GM19372 (cell line): ENCODE measurements around the gene SUN2.

ENCODE experiments used
- ATAC-seq: cut with Tn5 transposase; IDR thresholded peaks from one replicate; pipeline ENCODE4 v1.9.1; 2021; ENCODE audit warnings: mild to moderate bottlenecking, low read depth, moderate library complexity; ENCODE audit not compliant: unreplicated experiment

SUN2 gene

DNA sequence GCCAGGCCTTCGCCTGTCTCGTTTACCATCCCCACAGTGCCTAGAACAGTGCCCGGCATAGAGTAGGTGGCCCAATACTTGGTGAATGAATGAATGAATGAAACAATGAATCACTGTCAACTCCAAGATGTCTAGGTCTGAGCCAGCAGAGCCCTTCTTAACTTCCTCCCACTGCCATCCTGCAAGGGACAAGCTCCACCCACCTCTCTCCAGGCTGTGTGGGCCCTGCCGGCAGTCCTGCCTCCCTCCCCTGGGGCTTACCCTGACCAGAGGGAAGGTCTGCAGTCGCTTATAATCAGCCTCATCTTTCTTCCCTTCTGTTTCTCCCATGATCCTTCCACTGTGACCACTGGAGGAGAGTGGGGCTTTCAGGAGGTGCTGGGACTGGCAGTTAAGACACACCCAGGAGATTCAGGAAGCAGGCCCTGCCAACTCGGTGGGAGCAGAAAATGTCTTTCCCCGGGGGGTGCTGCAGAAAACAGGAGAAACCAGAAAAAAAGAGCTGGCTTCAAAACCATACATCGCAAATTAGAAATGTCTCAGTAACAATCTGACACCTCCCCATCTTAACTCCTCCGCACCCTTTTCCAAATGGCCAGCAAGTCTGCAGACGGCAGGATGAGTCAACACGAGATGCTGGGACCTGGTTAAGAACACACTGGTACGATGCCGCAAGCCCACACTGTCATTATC lies 26.8 kb upstream of the SUN2 start:
- no peak for ATAC-seq

DNA sequence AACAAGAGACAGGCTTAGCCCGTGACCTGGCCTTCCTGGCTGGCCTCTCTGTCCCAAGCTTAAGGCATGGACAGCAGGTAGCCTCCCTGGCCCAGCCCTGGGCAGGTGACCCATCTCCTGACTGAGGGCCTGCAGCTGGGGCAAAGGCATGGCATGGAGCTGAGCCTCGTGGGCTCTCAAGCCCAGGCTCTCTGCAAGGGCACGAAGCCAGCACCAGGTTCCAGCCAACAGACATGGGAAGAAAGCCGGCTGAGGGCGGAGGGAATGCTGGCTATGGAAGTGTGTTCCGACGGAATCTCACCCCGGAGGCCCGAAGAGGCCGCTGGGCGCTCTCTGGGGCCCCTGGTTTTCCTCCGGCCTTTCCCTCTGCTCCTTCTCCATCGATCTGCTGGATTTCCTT lies 25.2 kb upstream of the SUN2 start:
- ATAC-seq, result no peak

DNA sequence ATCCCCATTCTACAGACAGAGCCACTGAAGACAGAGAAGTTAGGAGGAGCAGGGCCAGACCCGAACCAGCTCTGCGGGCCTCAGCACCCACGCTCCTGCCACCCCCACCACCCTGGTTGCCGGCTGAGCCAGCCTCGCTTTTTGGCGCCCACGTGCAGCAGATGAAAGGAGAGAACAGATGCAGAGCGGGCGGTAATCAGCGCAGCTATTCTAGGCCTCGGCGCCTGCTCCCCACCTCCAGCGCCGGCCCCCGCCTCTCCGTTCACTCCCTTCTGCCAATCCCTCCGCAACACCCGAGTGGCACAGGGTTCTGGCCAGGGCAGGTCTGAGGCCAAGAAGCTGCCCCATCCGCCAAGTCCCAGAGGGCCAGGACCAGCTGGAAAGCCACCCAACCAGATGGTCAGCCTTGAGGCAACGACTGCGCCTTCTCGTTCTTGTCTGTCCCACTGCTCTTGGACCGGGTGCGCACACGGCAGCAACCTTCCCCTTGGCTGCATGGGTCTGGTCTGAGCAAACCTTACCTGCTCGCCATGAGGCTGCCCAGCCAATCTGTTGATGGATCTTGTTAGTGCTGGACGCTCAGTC lies 21.4 kb upstream of the SUN2 start:
- ATAC-seq, result no peak

DNA sequence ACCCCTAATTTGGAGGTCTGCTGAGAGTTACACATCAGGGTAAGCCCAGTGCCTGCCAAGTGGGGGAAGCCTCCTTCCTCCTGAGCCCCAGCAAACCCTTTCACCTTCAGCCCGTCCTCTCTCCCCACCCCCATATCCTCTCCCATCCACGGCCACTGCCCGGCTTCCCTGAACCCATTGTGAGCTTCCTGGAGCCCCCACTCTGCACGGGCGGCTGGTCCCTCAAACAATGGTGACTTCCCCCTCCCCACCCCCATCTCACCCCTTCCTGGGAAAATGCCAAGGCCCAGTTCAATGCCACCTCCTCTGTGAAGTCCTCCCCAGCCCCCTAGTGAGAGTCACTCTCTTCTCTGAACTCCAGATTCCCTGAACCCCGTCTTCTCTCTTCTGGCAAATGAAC lies 20.3 kb upstream of the SUN2 start:
- ATAC-seq, result no peak

DNA sequence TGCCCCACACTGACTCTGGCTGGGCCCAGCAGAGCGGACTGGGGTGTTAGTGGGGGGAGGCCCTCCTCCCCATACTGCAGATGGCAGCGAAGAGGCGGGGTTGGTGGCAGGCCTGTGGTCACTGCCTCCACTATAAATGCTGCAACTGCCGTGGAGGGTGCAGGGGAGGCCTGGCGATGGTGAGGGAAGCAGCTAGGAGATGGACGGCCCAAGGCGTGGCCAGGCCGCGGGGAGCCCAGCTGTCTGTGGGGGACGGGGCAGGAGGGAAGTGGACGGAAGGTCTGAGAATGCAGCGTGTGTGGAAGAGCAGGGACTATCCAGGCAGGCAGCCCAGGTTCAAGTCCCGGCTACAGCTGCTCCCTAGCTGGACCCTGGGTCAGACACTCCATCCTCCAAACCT lies 19.9 kb upstream of the SUN2 start:
- ATAC-seq, result no peak

DNA sequence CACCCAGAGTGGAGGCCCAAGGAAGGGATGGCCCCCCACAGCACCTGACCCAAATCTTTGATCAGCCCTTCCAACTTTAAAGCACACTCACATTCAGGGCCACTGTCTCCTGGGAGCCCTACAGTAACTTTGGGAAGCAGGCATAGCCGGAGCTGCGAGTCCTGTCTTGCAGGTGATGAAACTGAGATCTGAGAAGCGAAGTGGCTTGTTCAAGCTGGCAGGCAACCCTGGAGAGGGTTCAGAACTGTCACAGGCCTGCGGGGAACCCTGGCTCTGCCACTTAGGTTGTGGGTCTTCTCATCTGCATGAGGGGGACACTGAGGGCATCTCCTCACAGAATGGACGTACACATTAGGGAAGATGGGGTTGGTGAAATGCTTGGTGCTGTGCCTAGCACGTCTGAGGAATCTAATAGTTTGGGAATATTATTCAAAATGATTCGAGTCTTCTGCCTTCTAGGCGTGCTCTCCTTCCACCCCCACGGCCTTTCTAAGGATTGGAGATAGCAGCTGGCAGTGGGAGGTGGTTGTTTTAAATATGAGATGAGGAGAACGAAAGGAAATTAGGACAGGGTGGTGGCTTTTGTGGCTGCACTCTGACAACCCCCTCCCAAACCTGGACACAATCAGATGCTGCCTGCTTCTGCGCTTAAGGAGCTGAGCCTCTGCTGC lies 18.8 kb upstream of the SUN2 start:
- ATAC-seq, result no peak

DNA sequence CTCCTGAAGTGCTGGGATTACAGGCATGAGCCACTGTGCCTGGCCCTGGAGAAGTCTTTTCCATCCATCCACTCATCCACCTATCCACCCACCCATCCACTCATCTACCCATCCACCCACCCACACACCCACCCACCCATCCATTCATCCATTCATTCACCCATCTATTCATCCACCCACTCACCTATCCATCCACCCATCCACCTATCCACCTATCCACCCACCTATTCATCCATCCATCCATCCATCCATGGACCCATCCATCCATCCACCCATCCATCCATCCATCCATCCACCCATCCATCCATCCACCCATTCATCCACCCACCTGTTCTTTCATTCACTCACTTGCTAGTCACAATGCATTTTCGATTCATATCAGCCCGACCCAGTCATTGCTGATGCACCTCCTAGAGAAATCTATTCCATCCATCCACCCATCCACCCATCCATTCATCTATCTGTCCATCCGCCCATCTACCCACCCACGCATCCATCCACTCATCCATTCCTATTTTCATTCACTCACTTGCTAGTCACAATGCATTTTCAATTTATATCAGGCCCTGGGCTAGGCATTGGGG lies 17.7 kb upstream of the SUN2 start:
- ATAC-seq, result no peak

DNA sequence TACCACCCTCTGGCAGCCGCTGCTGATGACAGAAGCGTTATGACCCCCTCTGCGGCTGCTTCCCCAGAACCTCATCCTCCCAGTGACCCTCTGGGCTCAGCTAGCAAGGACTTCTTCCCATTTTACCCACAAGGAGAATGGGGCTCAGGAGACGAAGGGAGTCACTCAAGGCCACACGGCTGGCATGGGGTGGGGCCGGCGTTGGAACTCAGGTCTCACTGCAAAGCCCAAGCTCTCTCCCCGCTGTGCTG lies 16.8 kb upstream of the SUN2 start:
- ATAC-seq, result no peak

DNA sequence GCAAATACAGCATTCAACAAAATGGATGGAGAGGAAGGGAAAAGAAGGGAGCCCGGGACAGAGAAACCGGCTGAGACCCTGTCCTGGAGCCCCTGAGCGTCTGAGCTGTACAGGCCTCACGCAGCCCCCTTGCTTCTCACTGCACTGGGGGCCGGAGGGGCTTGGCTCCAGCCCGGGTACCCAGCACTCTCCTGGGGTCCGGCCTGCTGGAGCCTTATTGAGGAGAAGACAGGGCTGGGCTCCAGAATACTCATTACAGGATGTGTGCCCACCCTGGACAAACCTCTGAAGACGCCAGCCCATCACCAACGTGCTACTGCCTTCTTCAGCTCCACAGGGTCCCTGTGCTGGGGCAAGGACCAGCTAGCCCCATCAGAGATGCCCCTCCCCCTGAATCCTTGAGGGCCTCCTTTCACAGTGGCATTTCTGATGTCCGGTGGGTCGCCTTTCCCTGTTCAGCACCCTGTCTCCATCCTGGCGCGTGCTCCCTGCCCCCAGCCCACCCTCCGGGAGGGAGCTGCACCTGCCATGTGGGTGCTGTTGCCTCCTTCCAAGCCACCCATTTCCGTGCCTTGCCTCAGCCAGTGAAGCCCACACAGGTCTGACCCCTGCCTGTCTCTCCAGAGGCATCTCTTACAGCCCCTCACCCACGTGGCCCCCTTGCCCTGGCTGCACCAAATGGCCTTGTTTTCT lies 14.6 kb upstream of the SUN2 start:
- no peak for ATAC-seq

DNA sequence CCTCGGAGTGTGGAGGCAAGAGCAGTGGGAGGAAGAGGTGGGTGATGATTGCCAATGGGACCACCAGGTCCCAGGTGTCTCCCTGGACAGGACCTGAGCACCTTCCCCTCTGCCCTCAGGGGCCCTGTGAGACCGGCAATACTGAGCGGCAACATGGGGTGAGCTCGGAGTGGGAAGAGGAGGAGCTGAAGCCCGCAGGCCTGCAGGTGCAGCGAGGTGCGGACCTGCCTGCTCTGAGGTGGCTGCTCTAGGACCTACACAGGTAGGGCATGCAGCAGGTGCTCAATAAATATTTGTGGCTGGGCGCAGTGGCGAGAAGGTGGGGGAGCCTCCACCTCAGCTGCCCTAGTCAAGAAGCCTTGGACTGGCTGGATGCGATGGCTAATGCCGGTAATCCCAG lies 12.2 kb upstream of the SUN2 start:
- ATAC-seq, result no peak

DNA sequence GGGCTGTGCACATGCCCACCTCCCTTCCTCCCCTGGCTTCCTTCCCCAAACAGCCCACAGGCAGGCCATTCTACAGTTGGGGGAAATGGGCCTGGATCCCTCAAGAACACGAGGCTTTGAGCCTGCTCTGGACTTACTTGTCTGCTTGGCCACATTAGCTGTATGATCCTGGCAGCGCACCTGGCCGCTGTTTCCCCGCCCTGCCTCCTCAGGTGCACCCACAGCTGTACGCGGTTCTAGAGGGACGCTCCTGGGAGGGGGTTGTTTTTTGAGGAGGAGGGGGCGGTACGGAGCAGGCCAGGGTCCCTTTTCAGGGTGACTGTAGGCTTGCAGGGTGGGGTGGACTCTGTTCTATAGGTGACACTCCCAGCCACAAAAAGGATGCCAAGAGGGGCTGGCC lies 11.5 kb upstream of the SUN2 start:
- no peak for ATAC-seq

DNA sequence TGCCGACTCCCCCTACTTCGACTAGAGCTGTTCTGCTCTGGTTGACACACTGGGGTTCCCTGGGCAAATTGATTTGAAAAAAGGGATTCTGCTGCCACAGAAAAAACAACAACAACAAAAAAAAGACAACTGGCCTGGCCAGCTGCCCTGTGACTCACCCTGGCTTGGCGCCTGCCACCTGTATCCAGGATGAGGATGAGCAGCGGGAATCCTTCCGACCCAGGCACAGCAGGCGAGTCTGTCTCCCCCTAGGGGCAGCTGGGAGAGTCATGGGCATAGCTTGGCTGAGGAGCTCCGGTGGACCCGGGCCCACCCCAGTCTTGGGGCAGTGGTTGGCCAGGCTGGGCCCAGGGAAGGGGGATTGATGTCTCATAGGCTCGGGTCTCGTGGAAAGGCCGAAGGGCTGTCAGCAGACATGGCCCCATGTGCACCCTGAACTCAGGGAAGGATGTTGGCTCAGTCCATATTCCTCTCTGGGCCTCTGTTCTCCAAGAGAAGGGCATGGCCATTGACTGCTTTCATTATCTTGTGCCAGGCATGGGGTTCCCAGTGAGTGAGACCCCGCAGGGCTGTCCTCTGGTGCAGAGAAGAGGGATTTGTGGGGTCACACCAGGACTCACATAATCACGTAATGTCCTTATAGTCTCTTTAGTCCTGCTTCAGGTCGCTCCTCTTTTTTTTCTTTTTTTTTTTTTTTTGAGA lies 10.4 kb upstream of the SUN2 start:
- ATAC-seq, result no peak

DNA sequence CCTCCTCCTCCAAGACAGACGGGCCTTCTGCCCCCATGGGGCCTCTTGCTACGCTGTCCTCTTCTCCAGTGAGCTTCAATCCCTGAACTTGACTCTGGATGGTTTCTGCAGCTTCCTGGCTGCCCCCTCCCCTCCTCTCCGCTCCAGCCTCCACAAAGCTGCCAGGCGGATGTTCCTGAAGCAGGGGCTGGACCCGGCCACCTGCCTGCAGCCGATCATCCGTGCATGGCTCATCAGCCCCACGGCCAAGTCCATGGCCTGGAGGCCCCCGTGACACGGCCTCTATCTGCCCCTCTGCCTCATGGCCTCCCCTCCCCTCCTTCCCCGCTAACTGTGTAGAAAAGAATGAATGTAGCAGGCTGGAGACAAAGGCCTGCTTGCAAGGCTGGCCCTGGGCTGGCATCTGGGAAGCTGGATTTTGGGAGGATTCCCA lies 6.8 kb upstream of the SUN2 start:
- no peak for ATAC-seq

DNA sequence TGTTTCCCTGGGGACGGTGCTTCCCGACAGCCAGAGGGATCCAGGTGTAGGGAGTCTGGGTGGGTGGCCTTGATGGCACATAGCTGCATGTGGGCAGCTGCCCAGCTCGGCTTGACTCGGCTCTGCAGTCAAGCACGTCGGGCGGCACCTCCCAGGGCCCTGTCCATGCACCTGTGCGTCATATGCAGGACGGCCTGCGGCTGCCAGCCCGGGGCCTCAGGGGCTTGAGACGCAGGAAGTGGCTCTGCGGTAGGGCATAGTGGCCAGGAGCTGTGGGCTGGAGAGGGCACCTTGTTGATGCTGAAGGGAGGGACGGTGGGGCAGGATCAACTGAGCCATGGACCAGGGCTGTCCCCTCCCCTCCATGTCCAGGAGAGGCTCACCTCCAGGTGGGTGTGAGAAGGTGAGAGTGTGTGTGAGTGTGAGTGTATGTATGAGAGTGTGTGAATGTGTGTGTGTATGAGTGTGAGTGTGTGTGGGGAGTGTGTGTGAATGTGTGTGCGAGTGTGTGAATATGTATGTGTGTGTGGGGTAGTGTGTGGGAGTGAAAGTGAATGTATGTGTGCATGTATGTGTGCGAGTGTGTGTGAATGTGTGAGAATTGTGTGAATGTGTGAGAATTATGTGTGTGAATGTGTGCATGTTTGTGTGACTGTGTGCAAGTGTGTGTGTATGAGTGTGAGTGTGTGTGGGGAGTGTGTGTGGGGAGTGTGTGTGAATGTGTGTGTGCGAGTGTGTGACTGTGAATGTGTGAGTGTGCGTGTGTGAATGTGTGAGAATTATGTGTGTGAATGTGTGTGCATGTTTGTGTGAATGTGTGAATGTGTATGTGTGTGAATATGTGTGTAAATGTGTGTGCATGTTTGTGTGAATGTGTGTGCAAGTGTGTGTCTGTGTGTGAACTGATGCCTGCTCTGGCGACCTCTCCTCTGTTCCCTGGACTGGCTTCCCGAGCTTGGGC lies 5.7 kb upstream of the SUN2 start:
- no peak for ATAC-seq

DNA sequence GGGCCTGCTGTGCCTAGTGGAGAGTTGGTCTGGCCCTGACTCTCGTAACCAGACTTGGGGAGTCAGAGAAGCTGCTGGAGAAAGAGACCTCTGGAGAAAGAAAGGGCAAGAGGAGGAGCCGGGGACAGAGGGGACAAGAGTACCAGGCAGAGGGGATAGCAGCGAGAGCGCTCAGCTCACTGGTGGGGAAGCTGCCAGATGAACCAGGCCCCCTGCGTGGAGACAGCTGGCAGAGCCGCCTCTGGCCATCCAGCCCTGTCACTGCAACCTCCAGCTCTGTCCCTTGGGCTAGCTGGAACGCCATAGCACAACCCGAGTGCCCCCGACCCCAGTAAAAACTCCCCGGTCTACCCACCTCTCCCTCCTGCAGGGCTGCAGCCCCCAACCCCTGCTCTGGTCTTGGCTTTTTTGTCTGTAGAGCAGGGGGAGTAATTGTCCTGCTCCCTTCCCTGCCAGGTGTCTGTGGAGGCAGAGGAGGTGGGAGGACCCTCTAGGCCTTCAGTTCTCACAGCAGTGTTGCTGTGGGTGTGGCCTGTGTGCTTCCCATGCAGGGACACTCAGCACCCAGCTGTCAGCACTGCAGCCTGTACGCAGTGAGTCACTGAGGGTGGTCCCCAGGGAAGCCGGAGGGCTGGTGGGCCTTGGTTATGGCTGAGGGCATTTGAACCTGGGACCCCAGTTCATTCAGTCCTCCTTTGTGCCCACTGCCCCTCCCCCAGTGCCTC lies 4.8 kb upstream of the SUN2 start:
- ATAC-seq, result no peak

DNA sequence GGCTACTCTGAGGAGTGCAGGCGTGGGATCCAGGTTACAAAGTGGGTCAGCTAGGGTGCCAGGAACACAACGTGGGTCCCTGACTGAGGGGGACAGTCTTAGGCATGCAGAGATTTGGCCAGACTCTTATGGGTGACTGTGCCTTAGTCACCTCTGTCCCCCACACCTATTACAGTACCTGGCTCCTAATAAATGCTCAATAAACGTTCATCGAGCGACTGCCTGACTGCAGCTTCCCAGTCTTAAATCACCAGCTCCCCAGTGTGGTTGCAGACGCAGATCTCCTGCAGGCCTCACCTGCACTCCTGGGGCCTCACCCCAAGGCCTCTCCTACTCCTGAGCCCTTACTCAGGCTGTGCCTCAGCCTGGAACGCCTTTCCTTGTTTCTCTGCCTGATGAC lies 3.2 kb upstream of the SUN2 start:
- no peak for ATAC-seq

DNA sequence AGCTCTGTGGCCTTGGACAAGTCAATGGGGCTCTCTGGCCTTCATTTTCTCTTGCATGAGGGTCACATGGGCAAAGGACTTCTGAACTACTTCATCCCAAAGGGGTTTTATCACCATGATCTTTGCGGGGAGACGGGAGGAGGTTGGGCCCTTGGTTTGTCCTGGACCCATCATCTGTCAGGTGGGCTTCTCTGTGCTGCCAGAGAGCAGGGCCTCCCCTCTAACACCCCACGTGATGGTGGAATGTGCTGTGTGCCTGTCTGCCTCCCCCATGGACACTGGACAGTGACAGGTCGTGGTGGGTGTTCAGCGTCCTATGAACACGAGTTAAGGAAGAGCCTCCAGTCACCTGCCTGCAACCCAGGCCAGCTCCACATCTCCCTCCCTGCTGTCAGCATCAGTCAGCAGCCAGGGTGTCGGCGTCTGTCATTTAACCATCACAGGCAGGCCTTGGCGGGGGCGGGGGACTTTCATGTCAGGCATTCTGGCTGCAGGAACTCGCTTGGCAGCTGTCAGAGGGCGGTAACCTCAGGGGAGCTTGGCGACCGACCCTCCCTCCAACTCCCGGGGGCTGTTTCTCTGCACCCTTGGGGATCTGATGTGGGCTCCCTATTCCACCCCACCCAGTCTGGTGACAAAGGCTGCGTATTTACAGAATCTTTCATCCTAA lies 2.6 kb upstream of the SUN2 start:
- no peak for ATAC-seq

DNA sequence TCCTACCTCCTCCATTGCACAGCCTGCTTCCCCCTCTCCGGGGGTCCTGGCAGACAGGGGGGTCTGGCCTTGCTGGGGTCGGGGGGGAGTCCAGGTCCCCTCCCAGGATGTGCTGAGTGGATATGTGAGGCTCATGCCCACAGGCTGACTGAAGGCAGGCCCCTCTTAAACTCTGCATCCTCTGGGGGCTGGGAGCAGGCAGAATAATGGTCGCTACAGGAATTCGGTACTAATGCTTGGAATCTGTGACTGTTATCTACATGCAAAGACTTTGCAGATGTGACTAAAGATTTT lies 1.6 kb upstream of the SUN2 start:
- no peak for ATAC-seq
